HG02973 (cell line): ENCODE measurements around the gene ZIK1.

Experiments
- ATAC-seq: cut with Tn5 transposase; IDR thresholded peaks from one replicate; pipeline ENCODE4 v1.9.1; 2021; ENCODE audit warnings: moderate library complexity; ENCODE audit not compliant: unreplicated experiment

Gene ZIK1

GRCh38 chr19:57583521-57584416 lies at the start of gene ZIK1:
ZIK1 (plus strand) TSS chr19:57584145; CDS start chr19:57584357, 212 bp downstream.
- peak; percentile 81 for ATAC-seq

DNA sequence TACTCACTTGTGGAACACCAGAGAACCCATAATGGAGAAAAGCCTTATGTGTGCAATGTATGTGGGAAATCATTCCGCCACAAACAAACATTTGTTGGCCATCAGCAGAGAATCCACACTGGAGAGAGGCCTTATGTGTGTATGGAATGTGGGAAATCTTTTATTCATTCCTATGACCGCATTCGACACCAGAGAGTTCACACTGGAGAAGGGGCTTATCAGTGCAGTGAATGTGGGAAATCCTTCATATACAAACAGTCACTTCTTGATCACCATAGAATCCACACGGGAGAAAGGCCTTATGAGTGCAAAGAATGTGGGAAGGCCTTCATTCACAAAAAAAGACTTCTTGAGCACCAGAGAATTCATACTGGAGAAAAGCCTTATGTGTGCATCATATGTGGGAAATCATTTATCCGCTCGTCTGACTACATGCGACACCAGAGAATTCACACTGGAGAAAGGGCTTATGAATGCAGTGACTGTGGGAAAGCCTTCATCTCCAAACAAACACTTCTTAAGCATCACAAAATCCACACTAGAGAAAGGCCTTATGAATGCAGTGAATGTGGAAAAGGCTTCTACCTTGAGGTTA lies 45.9 kb upstream of the ZIK1 start:
- no peak for ATAC-seq

GRCh38 chr19:57546513-57546912 lies 37.4 kb upstream of the ZIK1 start:
- ATAC-seq, result no peak

GRCh38 chr19:57552432-57552831 lies 31.5 kb upstream of the ZIK1 start:
- no peak for ATAC-seq

DNA sequence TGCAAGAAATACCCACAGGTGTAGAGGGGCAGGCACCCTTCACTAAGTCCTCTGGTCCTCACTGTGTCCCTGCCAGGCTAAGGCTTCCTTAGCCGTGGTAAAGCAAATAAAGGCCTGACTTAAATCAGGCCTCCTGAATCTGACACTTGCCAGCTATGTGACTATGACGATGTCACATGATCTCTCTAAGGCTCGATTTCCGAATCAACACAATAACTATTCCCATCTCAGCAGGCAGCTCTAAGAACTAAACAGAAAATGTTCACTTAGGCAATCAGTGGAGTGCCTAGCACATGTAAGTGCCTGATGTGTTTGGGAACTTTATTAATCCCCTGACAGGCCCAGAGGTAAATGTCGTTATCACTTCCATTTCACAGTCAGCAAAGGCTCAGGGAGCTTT lies 26.3 kb upstream of the ZIK1 start:
- ATAC-seq, result no peak

DNA sequence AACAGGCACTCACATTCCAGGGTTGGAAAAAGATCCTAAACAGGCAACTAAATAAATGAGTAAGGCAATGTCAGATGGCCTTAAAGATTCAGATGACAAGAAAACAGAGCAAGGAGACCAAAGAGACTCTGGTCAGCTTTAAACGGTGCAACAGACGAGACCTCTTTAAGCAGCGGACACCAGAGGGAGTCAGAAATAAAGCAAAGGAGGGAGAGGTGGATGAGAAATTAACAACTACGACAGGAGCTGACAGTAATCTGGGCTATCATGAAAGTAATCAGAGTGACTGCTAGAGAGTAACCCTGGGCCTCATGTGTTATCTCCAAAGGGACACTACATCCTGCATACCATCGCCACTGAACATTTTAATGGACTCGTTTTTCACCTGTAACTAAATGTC lies 25.4 kb upstream of the ZIK1 start:
- no peak for ATAC-seq

DNA sequence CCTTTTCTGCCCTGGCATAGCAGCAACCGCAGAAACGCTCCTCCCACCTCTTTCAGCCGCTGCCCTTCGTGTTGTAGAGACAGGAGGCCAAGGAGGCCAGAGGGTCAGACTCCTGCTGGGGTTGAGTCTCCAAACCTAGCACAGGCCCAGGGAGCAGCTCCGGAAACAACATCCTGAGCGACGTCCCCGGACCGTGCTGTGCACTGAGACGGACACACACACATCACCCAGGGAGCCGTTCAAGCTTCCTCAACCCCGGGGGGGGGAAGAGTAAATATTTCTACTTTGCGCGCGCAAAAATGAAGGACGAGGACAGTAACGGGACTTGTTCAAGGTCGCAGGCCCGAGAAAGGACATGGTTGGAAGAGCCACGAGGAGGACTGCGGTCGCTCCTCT lies 24.9 kb upstream of the ZIK1 start:
- peak; percentile 14 for ATAC-seq

- peak; percentile 84 for ATAC-seq
Measured at GRCh38 chr19:57559404-57560025, 24.4 kb upstream of the ZIK1 start, which contains the start of gene ZNF550. ZNF550 (minus strand) TSS chr19:57559863; CDS start chr19:57559682, 181 bp downstream.

- no peak for ATAC-seq
Measured at GRCh38 chr19:57560049-57560491, 23.9 kb upstream of the ZIK1 start.

DNA sequence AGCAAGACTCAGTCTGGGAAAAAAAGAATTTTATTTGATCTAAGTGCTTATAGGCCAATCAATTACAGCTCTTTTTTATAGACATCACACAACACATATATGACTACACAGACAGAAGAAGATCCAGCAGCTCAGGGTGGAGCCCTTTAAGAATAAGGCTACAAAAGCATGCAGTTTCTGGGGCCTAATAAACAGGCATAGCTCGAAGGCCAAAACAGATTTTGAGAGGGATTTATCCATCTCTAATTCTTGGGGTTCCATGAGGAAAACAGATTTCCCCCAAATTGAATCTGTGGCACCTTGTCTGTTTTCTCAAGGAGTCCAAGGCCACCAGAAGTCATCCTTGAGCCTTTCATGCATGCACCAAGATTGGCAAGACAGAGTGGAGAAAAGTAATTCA lies 20.4 kb upstream of the ZIK1 start:
- no peak for ATAC-seq

GRCh38 chr19:57566396-57567265 lies 17.3 kb upstream of the ZIK1 start:
- no peak for ATAC-seq

GRCh38 chr19:57570707-57571106 lies 13.2 kb upstream of the ZIK1 start:
- no peak for ATAC-seq

DNA sequence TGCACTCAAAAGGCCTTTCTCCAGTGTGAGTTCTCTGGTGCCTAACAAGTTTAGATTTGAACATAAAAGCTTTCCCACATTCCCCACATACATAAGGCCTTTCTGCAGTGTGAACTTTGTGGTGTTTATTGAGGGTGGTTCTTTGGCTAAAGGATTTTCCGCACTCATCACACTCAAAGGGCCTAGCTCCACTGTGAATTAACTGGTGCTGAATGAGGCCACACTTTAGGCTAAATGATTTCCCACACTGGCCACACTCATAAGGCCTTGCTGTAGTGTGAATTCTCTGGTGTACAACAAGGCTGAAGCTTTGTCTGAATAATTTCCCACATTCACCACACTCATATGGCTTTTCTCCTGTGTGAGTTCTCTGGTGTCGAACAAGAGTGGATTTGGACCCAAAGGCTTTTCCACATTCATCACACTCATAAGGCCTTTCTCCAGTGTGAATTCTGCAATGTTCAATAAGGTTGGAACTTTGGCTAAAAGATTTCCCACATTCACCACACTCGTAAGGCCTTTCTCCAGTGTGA lies 11.5 kb upstream of the ZIK1 start:
- no peak for ATAC-seq

DNA sequence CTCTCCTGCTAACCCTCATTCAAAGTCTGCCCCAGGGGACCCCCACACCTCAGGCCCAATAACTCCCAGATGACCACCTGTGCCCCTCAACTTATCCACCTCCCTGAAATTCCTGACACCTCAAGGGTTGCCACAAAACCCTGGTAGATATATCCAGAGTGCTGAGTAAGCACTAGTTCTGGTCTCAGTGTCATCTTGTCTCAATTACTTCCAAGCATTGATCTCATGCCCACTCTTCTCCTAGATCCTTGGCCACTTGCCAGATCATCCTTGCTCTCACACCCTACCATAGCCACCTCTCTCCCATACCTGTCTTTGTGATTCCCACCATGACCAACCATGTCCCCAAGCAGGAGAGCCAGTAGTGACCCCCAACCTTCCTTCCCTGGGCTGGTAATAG lies 7.3 kb upstream of the ZIK1 start:
- no peak for ATAC-seq

DNA sequence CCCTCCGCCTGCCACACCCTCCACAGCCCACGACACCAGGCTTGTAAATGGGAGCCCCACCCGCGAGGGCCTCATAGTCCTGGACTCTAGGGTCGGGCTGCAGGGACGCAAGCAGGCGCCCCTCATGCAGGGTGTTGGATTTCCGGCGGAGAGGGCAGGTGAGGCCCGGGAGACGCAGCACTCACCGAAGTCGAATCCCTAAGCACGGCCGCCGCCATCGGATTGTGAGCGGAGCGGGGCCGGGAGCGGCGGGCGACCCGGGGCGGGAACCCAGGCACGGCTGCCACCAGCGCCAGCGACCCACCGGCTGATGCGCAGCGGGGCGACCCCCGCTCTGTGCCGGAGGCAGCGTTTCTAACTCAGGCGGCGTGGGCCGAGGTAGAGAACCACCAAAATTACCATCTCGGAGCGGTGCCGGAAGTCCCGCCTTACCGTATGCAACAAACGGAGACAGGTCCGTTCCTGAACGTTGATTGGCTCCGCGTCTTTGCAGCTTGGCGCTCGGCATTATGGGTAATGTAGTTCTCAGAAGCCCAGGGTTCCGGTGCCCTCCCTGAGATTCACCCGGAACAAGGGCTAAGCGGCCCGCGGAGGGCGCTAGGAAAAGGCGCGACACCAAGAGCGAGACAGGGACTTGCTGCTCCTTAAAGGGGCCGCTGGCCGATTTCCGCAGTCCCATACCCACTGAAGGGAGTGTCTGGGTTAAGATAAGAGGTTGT lies 5.3 kb upstream of the ZIK1 start, which contains the start of gene ZNF416:
Gene ZNF416, minus strand, starts transcription at position 425 of the 719 bp plus-strand sequence. Its CDS starts 207 bp downstream, at position 218.
- peak; percentile 88 for ATAC-seq

DNA sequence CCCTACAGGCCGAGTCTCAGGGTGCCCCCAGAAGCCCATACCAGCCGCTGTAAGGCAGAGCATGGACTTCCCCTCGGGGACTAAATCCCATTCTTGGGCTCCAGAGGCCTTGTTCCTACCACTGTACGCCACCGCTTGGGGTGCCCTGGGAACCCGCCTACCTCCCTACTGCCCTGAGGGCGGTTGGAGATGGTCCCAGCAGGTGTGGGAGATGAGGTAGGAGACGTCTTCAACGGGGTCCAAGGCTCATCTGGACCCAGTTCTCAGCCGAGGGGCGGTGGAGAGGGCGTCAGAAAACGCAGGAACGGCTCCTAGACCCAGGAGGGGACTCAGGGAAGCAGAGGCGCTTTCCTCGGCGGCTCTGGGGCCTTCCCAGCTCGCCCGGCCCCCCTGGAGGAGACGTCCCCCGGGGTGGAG lies 833 bp upstream of the ZIK1 start:
- no peak for ATAC-seq

- ATAC-seq, result no peak
Measured at GRCh38 chr19:57587529-57587928, 3.6 kb downstream of the ZIK1 start.

- ATAC-seq, result no peak
Measured at GRCh38 chr19:57599377-57599760, 15.4 kb downstream of the ZIK1 start.

DNA sequence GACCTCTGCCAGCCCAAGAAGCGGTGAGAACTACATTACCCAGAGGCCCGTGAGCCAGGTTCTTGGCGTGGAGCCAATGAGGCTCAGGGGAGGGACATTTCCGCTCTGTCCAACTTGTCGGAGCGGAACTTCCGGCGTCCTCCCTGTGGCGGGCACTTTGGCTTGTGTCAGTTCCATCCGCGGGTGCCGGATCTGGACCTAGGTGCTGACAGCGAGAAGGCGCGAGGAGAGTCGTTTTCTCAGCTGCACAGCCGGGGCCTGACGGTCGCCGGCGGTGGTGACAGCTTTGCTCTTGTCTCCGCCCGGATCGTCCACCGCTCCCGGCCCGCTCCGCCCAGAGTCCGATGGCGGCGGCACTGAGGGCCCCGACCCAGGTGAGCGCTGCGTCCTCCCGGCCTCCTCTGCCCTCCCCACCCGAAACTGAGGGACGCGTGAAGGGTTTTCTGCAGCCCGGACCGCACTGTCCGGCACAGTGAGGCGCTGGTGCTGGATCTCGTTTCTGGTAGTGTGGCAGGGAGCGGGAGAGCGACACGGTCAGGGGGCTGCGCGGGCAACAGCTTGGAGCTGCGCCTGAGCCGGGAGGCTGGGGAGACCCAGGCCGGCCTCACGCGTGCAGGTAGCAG lies 15.9 kb downstream of the ZIK1 start, which contains the start of gene ZNF530:
Gene ZNF530, plus strand, starts transcription at position 125 of the 623 bp plus-strand sequence. CDS start 4,461 bp downstream, outside the sequence.
- ATAC-seq, result peak; percentile 90
